Activated T-cell treated with anti-CD3 and anti-CD28 coated beads, Interleukin-2, amount 50 U/mL, for 24 hours (primary cell): Measurements from ENCODE around the gene SORCS1.
A peak's percentile ranks its signal among the peaks of the same experiment; 100 is the strongest.

Source experiments
- DNase-seq: peaks from one replicate; pipeline ENCODE4 v3.0.0-alpha.2; 2020
- H3K27ac Mint-ChIP-seq: 2 replicates; pipeline ENCODE4 v1.8.0; 2020; ENCODE audit warnings: mild to moderate bottlenecking, mixed read lengths
- H3K27me3 Mint-ChIP-seq: 2 replicates; pipeline ENCODE4 v1.8.0; 2020; ENCODE audit warnings: mixed read lengths
- H3K36me3 Mint-ChIP-seq: 2 replicates; pipeline ENCODE4 v1.8.0; 2020; ENCODE audit warnings: low read depth, mixed read lengths
- H3K4me1 Mint-ChIP-seq: 2 replicates; pipeline ENCODE4 v1.8.0; 2020; ENCODE audit warnings: low read depth, mixed read lengths
- H3K4me3 Mint-ChIP-seq: 2 replicates; pipeline ENCODE4 v1.8.0; 2020; ENCODE audit warnings: mild to moderate bottlenecking, moderate library complexity, mixed read lengths
- H3K9me3 Mint-ChIP-seq: 2 replicates; pipeline ENCODE4 v1.8.0; 2020; ENCODE audit warnings: mixed read lengths

SORCS1 gene

DNA sequence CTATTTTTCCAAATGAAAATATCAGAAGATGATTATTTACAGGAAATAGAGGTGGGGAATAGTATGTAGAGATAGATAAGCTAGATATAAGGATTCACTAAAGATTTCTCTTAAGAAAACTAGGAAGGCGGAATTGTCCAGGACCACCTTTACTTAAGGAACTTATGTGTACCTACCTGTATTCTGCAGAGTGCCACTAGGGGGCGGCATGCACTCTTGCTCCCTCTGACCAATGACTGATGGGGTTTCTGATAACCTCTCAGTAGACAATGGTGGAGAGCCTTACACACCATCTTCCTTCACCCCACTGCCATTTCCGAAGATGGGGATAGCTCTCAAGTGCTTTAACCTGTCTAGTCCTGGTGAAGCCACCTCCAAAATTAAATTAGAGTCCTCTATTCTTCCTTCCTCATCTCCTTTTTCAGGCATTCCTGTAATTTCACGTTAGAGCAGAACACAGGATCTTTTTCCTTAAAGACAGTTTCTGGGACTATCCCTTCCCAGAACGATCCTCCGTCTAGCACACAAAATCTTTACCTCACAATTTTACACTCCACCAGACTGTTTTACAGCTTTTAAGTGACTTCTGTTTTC, 453.1 kb downstream of the SORCS1 start:
- peak; percentile 28 for DNase-seq
- Mint-ChIP-seq H3K9me3 (peaks cover 8% of the 10 kb centered on the region), H3K36me3 (no peaks in the 10 kb centered on the region), H3K4me1 (no peaks in the 10 kb centered on the region), H3K27me3 (no peaks in the 10 kb centered on the region), H3K27ac (no peak overlapping the region), H3K4me3 (no peak overlapping the region)

DNA sequence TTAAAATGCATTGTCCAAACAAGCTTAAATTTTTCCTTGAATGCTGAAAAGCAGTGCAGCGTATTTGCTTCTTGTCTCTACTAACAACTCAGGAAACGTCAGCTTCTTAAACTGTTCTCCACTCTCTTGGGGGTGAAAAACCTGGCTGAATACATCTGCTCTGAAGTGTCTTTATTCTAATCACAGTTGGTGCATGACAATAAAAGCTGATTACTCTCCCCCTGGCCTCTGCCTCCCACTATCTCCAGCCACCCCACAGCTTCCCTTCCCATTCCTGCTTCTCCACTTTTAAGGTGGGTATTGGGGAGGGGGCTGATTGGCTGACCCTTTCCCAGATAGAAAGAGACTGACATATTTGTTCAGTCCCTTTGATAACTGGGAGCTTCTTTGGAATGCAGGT, 456.0 kb downstream of the SORCS1 start:
- Mint-ChIP-seq H3K4me3 (no peak overlapping the region), H3K9me3 (peaks cover 8% of the 10 kb centered on the region), H3K36me3 (no peaks in the 10 kb centered on the region), H3K27me3 (no peaks in the 10 kb centered on the region), H3K27ac (no peak overlapping the region), H3K4me1 (no peaks in the 10 kb centered on the region)
- DNase-seq, result no peak

GRCh38 chr10:106707657-106708056, 456.8 kb downstream of the SORCS1 start:
- peaks cover 8% of the 10 kb centered on the region for H3K9me3 Mint-ChIP-seq
- no peaks in the 10 kb centered on the region for H3K4me1 Mint-ChIP-seq
- H3K27me3 Mint-ChIP-seq, result no peaks in the 10 kb centered on the region
- DNase-seq, result no peak
- H3K27ac Mint-ChIP-seq, result no peak overlapping the region
- no peak overlapping the region for H3K4me3 Mint-ChIP-seq
- no peaks in the 10 kb centered on the region for H3K36me3 Mint-ChIP-seq

- H3K4me1 Mint-ChIP-seq, result no peaks in the 10 kb centered on the region
- no peak overlapping the region for H3K27ac Mint-ChIP-seq
- H3K4me3 Mint-ChIP-seq, result no peak overlapping the region
- H3K9me3 Mint-ChIP-seq, result no peaks in the 10 kb centered on the region
- no peak for DNase-seq
- no peaks in the 10 kb centered on the region for H3K27me3 Mint-ChIP-seq
- no peaks in the 10 kb centered on the region for H3K36me3 Mint-ChIP-seq
Observed at GRCh38 chr10:106706127-106706526, 458.4 kb downstream of the SORCS1 start.

DNA sequence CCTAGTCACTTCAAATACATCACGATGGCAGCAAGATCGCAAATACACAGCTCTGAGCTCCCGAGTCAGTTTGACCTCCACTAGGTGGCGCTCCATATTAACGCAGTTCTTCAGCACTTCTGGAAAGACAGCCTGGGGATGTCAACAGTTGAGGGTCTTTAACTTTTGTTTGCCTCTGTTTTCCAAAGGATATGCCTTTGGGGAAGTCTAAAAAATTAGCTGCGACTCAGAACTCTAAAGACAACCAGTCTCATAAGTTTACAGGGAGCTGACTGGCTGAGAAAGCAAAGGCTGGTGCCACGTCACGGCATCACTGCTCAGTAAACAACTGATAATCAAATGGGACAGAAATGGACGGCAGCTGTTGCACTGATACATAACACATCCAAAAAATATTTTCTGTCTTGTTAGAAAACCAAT, 458.8 kb downstream of the SORCS1 start:
- Mint-ChIP-seq H3K4me3 (no peak overlapping the region), H3K36me3 (no peaks in the 10 kb centered on the region), H3K9me3 (no peaks in the 10 kb centered on the region), H3K27ac (no peak overlapping the region), H3K4me1 (no peaks in the 10 kb centered on the region), H3K27me3 (no peaks in the 10 kb centered on the region)
- no peak for DNase-seq

DNA sequence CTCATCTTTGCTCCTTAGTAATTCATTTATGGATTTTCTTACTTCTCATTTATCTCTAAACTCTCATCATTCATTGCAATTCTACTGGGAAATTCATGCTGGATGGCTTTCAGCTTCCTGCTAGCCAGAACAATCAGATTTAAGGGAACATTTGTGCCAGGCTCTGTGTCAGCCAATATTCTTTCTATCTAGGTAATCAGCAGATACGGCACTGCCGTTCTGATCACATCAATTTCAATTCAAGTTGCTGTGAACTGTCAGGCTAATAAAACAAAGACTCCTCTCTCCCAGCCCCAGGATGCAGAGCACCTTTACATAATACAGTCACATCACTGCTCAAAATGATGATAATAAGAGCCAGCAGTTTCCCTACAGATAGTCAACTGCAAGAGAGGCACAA, 468.3 kb downstream of the SORCS1 start:
- H3K9me3 Mint-ChIP-seq, result no peaks in the 10 kb centered on the region
- H3K36me3 Mint-ChIP-seq, result no peaks in the 10 kb centered on the region
- DNase-seq, result no peak
- no peak overlapping the region for H3K4me3 Mint-ChIP-seq
- no peaks in the 10 kb centered on the region for H3K27me3 Mint-ChIP-seq
- no peaks in the 10 kb centered on the region for H3K4me1 Mint-ChIP-seq
- H3K27ac Mint-ChIP-seq, result no peak overlapping the region

DNA sequence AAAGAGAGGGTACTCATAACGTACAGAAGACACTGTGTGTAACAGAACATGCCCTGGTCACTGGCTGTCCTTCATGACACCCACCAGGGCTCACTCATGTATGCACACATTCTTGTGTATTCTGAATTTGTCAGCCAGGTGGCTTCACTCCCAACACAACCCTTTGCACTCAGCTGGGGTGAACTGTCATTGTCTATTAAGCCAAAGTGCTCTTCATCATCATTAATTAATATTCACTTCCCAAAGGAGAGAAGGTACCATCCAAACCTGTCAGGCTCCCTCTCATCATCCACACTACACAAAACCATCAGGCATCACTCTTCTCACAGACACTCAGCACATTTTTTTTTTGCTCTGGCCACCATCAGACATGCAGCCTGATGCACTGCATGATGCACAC, 469.8 kb downstream of the SORCS1 start:
- Mint-ChIP-seq H3K27me3 (no peaks in the 10 kb centered on the region), H3K4me1 (no peaks in the 10 kb centered on the region), H3K36me3 (no peaks in the 10 kb centered on the region), H3K9me3 (no peaks in the 10 kb centered on the region), H3K4me3 (no peak overlapping the region), H3K27ac (no peak overlapping the region)
- no peak for DNase-seq

- H3K4me3 Mint-ChIP-seq, result no peak overlapping the region
- H3K36me3 Mint-ChIP-seq, result no peaks in the 10 kb centered on the region
- H3K27me3 Mint-ChIP-seq, result no peaks in the 10 kb centered on the region
- no peak for DNase-seq
- no peak overlapping the region for H3K27ac Mint-ChIP-seq
- no peaks in the 10 kb centered on the region for H3K4me1 Mint-ChIP-seq
- H3K9me3 Mint-ChIP-seq, result peaks cover 9% of the 10 kb centered on the region
Observed at GRCh38 chr10:106682175-106682574, 482.3 kb downstream of the SORCS1 start.

GRCh38 chr10:106680061-106680460, 484.4 kb downstream of the SORCS1 start:
- Mint-ChIP-seq H3K27me3 (no peaks in the 10 kb centered on the region), H3K9me3 (peaks cover 20% of the 10 kb centered on the region), H3K4me3 (no peak overlapping the region), H3K27ac (no peak overlapping the region), H3K4me1 (no peaks in the 10 kb centered on the region), H3K36me3 (no peaks in the 10 kb centered on the region)
- DNase-seq, result no peak

- no peak for DNase-seq
- Mint-ChIP-seq H3K4me1 (no peaks in the 10 kb centered on the region), H3K36me3 (no peaks in the 10 kb centered on the region), H3K4me3 (no peak overlapping the region), H3K27me3 (no peaks in the 10 kb centered on the region), H3K27ac (no peak overlapping the region), H3K9me3 (peaks cover 20% of the 10 kb centered on the region)
Observed at GRCh38 chr10:106679314-106679713, 485.2 kb downstream of the SORCS1 start.

GRCh38 chr10:106672517-106673175, 491.9 kb downstream of the SORCS1 start:
- H3K4me3 Mint-ChIP-seq, result no peak overlapping the region
- H3K27ac Mint-ChIP-seq, result no peak overlapping the region
- no peak for DNase-seq
- no peaks in the 10 kb centered on the region for H3K4me1 Mint-ChIP-seq
- H3K36me3 Mint-ChIP-seq, result no peaks in the 10 kb centered on the region
- peaks cover 15% of the 10 kb centered on the region for H3K9me3 Mint-ChIP-seq
- no peaks in the 10 kb centered on the region for H3K27me3 Mint-ChIP-seq

GRCh38 chr10:106661767-106662140, 502.8 kb downstream of the SORCS1 start:
- no peaks in the 10 kb centered on the region for H3K27me3 Mint-ChIP-seq

DNA sequence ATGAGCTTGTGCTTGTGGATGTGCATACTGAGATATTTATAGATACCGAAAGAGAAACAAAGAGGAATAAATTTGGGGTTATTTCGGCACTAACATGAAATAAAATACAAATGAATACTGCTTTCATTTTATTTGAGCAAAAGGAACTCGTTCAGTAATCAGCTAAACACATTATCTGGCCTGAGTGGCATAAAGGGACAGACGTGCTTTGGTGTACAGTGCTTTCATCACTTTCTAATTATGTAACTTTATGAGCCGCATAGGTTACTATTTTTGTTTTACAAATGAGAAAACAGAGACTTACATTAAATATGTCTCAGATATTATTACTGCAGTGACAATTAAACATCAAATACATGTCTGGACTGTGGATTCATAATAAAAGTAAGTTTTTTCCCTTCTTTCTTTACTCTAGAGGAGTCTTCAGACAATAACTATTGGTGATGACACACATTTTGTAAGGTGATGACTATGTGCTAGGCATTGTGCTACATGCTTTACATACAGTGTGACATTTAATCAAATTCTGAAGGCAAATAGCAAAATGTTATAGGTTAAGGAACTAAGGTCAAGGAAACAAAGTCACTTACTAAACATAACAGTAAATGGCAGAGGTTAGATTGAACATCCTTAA, 503.3 kb downstream of the SORCS1 start:
- Mint-ChIP-seq H3K36me3 (no peaks in the 10 kb centered on the region), H3K4me1 (no peaks in the 10 kb centered on the region), H3K27ac (no peak overlapping the region), H3K27me3 (no peaks in the 10 kb centered on the region), H3K4me3 (no peak overlapping the region), H3K9me3 (peaks cover 6% of the 10 kb centered on the region)
- no peak for DNase-seq

More at GRCh38 chr10:106661767-106662140, 502.8 kb downstream of the SORCS1 start:
- Mint-ChIP-seq H3K36me3 (no peaks in the 10 kb centered on the region), H3K4me3 (no peak overlapping the region), H3K4me1 (no peaks in the 10 kb centered on the region), H3K27ac (no peak overlapping the region), H3K9me3 (peaks cover 6% of the 10 kb centered on the region)
- DNase-seq, result no peak

GRCh38 chr10:106660550-106660949, 504.0 kb downstream of the SORCS1 start:
- no peaks in the 10 kb centered on the region for H3K27me3 Mint-ChIP-seq
- H3K4me1 Mint-ChIP-seq, result no peaks in the 10 kb centered on the region
- DNase-seq, result no peak
- no peak overlapping the region for H3K27ac Mint-ChIP-seq
- H3K9me3 Mint-ChIP-seq, result peaks cover 6% of the 10 kb centered on the region
- no peak overlapping the region for H3K4me3 Mint-ChIP-seq
- no peaks in the 10 kb centered on the region for H3K36me3 Mint-ChIP-seq

- Mint-ChIP-seq H3K27me3 (no peaks in the 10 kb centered on the region), H3K9me3 (peaks cover 3% of the 10 kb centered on the region), H3K36me3 (no peaks in the 10 kb centered on the region), H3K27ac (no peak overlapping the region), H3K4me3 (no peak overlapping the region), H3K4me1 (no peaks in the 10 kb centered on the region)
- DNase-seq, result no peak
Observed at GRCh38 chr10:106655636-106656035, 508.9 kb downstream of the SORCS1 start.
